GM19035 (cell line): Measurements from ENCODE around the gene QRICH1.
A peak's percentile ranks its signal among the peaks of the same experiment; 100 is the strongest.

Experiments used
- ATAC-seq: cut with Tn5 transposase; IDR thresholded peaks from one replicate; pipeline ENCODE4 v1.9.1; 2021; ENCODE audit not compliant: unreplicated experiment

Gene QRICH1

DNA sequence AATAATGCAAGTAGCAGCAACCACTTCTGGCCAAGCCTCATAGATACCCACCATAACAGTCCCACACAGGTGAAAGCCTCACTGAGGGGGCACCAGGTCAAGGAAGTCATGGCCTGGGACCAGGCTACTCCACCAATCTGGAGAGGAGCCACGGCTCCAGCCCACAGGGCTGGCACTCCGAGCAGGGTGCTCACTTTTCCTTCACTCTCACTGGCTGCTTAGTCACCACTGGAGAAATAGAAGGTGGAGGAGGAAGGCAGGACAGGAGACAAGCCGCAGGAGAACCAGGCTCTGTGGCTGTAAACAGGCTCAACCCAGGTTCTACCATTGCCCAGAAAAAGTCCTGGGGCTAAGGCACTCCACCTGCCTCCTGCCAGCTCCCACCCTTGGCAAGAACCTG lies 25.6 kb upstream of the QRICH1 start:
- ATAC-seq: no peak

DNA sequence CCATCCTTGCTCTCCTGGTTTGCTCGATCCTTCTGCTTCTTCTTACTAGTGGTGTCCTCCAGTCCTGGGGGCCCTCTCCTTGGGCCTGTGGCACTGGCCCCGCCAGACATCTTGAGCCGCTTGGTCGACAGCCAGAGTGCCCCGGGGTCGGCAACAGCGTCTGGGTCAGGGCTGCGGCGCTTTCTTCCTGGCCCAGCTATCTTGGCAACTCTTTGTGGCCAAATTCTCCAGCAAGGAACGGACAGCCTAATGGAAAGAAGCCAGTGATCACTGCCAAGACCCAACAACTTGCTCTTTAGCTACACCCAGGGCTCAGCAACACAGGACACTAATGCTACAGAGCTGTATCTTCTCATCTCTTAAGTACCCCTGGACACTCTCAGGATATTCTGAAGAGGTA lies 25.2 kb upstream of the QRICH1 start:
- ATAC-seq: no peak

DNA sequence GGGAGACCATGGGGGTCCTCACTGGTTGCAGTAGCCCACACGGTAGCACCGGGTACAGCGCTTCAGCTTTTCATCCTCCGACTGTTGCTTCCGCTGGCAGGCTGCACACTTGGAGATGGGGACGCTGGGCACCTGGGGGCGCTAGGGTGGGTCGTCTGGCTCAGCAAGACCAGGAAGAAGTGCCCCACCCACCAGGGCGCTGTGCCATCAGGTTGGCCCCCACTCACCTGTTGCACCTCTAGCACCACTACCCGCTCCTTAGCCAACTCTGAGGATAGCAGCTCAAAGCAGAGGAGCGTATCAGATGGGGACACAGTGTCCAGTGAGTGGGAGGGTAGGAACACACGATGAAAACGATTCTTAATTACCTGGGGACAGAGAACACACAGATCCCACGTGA lies 18.4 kb upstream of the QRICH1 start:
- ATAC-seq: no peak

- ATAC-seq: no peak
Observed at GRCh38 chr3:49111347-49111746, 17.5 kb upstream of the QRICH1 start.

DNA sequence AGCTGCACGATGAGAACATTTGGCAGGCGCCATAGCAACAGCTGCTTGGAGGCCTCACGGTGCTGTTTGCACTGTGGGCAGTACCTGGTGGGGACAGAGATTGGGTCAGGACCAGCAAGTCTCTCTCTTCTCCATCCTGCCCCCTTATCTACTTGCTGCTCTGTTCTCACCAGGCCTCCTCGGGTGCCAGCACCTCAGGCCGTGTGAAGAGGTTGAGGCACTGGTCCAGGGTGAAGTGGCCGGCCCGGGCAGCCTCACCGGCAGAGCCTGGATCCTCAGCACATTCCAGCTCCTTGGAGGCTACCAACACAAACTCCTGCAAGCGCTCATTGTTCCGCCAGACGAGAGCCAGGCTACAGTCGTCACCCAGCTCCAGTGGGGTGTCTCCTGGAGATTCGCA lies 16.9 kb upstream of the QRICH1 start:
- ATAC-seq: no peak

- ATAC-seq: no peak
Observed at GRCh38 chr3:49108346-49108745, 14.5 kb upstream of the QRICH1 start.

DNA sequence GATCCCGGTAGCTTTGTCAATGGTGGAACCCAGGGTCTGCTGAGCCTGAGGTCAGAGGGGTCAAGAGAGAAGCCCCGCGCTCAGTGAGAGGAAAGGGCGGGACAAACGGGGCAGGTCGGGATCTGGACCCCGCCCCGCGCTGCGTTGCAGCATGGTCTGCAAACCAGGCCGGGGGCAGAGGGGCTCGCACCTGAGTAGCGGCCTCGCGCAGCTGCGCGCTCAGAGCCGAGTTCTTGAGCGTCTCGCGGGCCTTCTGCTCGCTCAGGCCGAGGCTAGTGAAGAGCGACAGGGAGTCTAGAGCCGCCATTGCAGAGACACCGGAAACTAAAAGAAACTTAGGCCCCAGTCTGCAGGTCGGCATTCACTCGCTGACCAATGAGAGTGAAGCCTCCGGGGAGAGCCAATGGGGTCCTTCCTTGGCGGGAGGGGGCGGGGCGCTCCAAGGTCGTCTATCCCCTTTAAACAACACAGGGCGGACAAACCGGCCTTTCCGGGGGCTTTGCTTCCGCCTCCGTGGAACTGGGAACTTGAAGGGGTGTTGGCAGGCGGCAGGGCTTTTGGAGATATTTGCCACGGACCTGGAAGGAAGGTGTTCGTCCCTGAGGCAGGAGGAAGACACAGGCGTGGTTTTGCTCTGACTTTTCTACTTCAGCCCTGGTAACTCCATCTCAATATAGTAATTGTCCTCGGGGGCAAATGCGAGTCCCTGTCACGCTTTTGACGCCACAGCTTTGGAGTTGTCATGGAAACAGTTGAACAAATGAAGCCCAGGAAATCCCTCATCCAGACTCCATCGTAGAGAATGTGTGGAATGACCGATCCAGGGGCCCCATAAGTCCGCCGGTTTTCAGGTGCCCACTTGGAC lies 10.8 kb upstream of the QRICH1 start, which contains the start of gene QARS1:
QARS1 (minus strand) TSS at position 331 of the 865 bp plus-strand sequence; CDS start at position 307, 24 bp downstream.
- peak; percentile 94 for ATAC-seq

DNA sequence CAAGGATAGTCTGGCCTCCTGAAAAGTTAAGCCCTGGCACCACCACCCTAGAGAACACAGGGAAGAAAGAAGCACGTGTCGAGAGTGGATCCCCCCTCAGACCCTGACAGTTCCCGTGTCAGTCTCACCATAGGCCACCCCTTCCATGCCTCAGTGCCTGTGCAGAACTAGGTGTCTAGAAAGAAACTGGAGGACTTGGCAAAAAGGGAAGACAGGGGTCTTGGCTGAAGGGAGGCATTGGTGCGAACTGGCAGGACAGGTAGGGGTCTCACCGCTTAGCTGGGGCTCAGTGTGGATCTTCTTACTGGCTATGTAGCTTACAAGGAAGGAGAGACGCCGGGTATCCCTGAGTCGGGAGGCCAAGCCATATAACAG lies 10.2 kb upstream of the QRICH1 start:
- no peak for ATAC-seq

GRCh38 chr3:49100046-49100615 lies 6.3 kb upstream of the QRICH1 start:
- no peak for ATAC-seq

GRCh38 chr3:49098910-49099630 lies 5.2 kb upstream of the QRICH1 start:
- ATAC-seq: no peak

DNA sequence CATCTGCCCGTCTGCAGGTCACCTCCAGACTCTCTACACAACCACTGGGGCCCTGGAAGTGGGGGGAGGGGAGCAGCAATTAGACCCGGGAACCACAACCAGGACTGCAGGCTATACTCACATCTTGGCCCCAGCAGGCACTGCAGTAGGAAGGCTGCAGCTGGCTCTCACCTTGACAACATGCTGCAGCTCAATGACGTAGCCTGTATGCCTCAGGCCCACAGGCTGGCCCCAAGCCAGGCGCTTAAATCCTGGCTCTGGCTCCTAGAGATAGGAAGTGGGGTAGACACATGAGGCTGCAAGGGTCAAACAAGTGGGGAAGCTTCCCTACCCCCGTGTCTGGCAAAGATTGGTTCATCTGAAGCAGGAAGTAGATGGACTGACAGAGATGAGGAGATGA lies 4.6 kb upstream of the QRICH1 start:
- no peak for ATAC-seq

DNA sequence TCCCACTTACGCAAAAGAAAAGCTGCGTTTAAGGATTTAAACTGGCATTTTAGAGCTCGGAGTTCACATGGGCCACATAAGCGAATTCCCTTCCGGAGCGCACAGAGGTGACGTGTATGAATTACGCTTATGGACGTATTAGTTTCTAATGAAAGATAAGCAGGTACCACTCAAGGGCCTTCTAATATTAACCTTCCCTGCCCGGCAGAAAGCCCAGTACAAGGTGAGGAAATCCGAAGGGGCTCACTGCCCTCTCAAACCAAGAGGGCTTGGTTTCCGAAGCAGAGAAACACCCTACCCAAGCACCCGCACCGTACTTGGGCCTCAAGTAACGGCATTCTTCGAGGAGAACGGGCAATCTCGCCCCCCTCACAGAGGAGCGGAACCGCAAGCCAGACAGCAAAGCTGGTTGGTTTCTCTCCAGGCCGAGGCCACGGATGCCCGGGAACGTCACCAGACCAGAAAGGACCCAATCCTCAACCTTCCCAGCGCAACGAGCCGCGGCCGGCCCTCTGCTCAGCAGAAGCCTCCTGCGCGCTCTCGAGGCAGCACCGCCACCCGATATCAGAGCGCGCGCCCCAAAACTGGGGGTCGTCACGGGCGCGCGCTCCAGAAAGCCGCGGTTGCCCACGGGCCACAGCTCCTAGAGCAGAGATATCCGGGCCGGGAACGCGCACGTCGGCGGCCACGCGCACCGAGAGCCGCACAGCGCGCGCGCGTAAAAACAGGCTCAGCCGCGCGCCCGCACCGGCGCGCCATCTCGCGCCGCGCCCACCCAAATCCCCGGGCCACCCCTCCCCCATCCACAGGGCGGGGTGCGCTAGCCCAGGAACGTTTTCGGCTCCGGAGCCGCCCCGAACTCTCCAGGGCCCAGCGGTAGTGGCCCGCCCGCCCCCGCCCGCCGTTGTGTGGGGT lies 676 bp downstream of the QRICH1 start:
- ATAC-seq: peak; percentile 45

- no peak for ATAC-seq
Observed at GRCh38 chr3:49081429-49081828, 12.4 kb downstream of the QRICH1 start.

- no peak for ATAC-seq
Observed at GRCh38 chr3:49079270-49079669, 14.6 kb downstream of the QRICH1 start.

- ATAC-seq: no peak
Observed at GRCh38 chr3:49076646-49077045, 17.2 kb downstream of the QRICH1 start.

DNA sequence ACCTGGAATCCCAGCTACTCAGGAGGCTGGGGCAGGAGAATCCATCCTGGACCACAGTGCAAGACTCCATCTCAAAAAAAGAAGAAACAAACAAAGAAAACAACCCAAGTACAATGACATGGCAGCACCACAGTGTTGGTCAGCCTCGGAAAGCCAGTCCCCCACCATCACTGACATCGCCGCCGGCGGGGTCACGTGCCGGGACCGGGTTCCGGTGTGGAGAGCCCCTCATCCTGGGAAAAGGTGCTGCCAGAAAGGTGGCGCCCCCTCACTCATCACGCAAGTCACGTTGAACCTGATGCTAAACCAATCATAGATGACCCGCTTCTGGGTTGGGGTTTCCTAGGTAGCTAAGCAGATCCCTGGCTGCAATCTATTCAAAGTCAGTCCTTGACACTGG lies 17.8 kb downstream of the QRICH1 start:
- ATAC-seq: no peak

DNA sequence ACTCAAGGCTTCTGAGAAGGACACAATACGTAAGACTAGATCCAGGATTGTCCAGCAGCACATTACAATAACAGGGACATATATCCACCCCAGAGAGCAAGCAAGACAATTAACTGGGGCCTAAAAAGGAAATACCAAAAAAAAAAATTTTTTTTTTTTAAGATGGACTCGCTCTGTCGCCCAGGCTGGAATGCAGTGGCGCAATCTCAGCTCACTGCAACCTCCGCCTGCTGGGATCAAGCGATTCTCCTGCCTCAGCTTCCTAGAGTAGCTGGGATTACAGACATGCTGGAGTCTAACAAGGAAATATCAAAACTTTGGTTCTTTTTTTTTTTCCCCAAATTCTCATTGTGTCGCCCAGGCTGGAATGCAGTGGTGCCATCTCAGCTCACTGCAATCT lies 35.9 kb downstream of the QRICH1 start:
- no peak for ATAC-seq

- ATAC-seq: no peak
Observed at GRCh38 chr3:49057268-49057667, 36.6 kb downstream of the QRICH1 start.

GRCh38 chr3:49054344-49054862 lies 39.5 kb downstream of the QRICH1 start:
- ATAC-seq: no peak

DNA sequence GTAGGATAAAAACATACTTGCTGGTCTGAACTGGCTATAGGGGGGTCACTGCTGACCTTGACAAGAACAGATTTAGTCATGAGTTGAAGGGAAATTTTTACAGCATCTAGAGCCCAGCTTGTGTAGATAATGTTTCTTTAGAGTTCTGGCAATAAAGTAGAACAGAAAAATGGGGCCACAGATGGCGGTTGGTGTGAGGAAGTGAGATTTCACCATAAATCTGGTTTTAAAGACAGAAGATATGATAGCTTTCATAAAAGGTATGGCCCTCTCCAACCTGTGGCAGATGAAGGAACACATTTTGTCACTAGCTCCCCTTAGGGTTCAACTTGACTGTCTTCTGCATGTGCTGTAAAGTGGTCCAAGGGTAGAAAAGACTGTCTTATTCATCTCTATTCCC lies 40.3 kb downstream of the QRICH1 start:
- no peak for ATAC-seq

DNA sequence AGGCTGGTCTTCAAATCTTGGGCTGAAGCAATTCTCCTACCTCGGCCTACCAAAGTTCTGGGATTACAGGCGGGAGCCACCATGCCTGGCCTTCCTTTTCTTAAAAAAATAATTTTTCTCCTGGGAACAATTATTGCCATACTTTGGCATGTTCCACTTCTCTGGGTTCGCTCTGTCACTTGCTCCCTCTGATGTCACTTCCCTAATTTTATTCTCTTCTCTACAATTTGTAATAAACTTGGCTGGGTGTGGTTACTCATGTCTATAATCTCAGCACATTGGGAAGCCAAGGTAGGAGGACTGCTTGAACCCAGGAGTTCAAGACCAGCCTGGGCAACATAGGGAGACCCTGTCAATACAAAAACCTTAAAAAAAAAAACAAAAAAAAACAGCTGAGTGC lies 58.6 kb downstream of the QRICH1 start:
- no peak for ATAC-seq
